SK-N-SH (cell line): Measurements from ENCODE around the gene RAC3.

ENCODE experiments used
- FOXJ3 ChIP-seq: sonication (generic); formaldehyde crosslinking; IDR thresholded peaks from 2 replicates; pipeline ENCODE4 v1.5.1; 2020; ENCODE audit warnings: mild to moderate bottlenecking, missing genetic modification reagents
- JUND ChIP-seq: IDR thresholded peaks from 2 replicates; pipeline ENCODE4 v1.4.0; 2012
- NRF1 ChIP-seq: IDR thresholded peaks from 2 replicates; pipeline ENCODE4 v1.6.1; 2012; ENCODE audit warnings: low read depth, mild to moderate bottlenecking, low read length
- POLR2AphosphoS5 ChIP-seq: IDR thresholded peaks from 2 replicates; pipeline ENCODE4 v1.6.1; 2012; ENCODE audit warnings: low read depth, low read length
- RAD21 ChIP-seq: IDR thresholded peaks from 2 replicates; pipeline ENCODE4 v1.6.1; 2012; ENCODE audit warnings: mild to moderate bottlenecking, low read length
- SIN3A ChIP-seq: IDR thresholded peaks from 2 replicates; pipeline ENCODE4 v1.6.1; 2012; ENCODE audit warnings: low read depth, mild to moderate bottlenecking, low read length, moderate library complexity, borderline replicate concordance
- TAF1 ChIP-seq: IDR thresholded peaks from 2 replicates; pipeline ENCODE4 v1.6.1; 2012; ENCODE audit warnings: low read depth, mild to moderate bottlenecking, low read length, moderate library complexity, borderline replicate concordance
- TF ChIP-seq, protein P1 (sequence below): fragments of 200-600 bp; sonication (generic); IDR thresholded peaks from 2 replicates; pipeline ENCODE4 v1.6.1; 2017; ENCODE audit warnings: antibody characterized with exemption, mild to moderate bottlenecking, moderate library complexity
- TF ChIP-seq, protein P2 (sequence below): IDR thresholded peaks from 2 replicates; pipeline ENCODE4 v1.6.1; 2012; ENCODE audit warnings: mild to moderate bottlenecking, low read depth, low read length, moderate library complexity
- TF ChIP-seq, protein P3 (sequence below): fragments of 150-350 bp; IDR thresholded peaks from 2 replicates; pipeline ENCODE4 v1.6.1; 2017; ENCODE audit warnings: antibody characterized with exemption, low read length, low read depth, borderline replicate concordance
- TF ChIP-seq, protein P4 (sequence below): IDR thresholded peaks from 2 replicates; pipeline ENCODE4 v1.4.0; 2012; ENCODE audit warnings: low read depth, borderline replicate concordance

DNA sequence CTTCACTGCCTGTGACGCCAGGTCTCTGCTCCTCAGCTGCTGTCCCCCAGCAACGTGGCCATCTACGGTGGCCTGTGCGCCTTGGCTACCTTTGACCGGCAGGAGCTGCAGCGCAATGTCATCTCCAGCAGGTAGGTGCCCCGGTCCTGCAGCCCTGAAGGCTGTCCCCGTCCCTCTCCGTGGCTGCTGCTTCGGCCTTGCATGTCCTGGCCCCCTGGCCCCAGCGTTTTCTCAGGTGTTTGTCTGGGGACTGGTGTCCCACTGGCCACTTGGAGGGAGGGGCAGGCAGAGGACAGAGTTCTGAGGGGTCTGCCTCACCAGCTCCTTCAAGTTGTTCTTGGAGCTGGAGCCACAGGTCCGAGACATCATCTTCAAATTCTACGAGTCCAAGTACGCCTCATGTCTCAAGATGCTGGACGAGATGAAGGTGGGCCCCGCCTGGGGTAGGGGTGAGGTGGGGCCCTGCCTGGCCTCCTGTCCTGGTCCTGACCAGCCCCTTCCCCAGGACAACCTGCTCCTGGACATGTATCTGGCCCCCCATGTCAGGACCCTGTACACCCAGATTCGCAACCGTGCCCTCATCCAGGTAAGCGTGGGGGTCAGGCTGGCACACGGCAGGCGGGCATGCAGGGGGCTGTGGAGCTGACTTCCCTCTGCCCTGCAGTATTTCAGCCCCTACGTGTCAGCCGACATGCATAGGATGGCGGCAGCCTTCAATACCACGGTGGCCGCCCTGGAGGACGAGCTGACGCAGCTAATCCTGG lies 24.7 kb downstream of the RAC3 start:
- TF ChIP-seq, protein P1, sequence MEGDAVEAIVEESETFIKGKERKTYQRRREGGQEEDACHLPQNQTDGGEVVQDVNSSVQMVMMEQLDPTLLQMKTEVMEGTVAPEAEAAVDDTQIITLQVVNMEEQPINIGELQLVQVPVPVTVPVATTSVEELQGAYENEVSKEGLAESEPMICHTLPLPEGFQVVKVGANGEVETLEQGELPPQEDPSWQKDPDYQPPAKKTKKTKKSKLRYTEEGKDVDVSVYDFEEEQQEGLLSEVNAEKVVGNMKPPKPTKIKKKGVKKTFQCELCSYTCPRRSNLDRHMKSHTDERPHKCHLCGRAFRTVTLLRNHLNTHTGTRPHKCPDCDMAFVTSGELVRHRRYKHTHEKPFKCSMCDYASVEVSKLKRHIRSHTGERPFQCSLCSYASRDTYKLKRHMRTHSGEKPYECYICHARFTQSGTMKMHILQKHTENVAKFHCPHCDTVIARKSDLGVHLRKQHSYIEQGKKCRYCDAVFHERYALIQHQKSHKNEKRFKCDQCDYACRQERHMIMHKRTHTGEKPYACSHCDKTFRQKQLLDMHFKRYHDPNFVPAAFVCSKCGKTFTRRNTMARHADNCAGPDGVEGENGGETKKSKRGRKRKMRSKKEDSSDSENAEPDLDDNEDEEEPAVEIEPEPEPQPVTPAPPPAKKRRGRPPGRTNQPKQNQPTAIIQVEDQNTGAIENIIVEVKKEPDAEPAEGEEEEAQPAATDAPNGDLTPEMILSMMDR: no peak
- TF ChIP-seq POLR2AphosphoS5 (no peak; the same call in none of the 2 replicates), RAD21 (no peak), NRF1 (no peak), FOXJ3 (no peak), JUND (no peak), SIN3A (no peak), TAF1 (no peak)
- TF ChIP-seq, protein P2, sequence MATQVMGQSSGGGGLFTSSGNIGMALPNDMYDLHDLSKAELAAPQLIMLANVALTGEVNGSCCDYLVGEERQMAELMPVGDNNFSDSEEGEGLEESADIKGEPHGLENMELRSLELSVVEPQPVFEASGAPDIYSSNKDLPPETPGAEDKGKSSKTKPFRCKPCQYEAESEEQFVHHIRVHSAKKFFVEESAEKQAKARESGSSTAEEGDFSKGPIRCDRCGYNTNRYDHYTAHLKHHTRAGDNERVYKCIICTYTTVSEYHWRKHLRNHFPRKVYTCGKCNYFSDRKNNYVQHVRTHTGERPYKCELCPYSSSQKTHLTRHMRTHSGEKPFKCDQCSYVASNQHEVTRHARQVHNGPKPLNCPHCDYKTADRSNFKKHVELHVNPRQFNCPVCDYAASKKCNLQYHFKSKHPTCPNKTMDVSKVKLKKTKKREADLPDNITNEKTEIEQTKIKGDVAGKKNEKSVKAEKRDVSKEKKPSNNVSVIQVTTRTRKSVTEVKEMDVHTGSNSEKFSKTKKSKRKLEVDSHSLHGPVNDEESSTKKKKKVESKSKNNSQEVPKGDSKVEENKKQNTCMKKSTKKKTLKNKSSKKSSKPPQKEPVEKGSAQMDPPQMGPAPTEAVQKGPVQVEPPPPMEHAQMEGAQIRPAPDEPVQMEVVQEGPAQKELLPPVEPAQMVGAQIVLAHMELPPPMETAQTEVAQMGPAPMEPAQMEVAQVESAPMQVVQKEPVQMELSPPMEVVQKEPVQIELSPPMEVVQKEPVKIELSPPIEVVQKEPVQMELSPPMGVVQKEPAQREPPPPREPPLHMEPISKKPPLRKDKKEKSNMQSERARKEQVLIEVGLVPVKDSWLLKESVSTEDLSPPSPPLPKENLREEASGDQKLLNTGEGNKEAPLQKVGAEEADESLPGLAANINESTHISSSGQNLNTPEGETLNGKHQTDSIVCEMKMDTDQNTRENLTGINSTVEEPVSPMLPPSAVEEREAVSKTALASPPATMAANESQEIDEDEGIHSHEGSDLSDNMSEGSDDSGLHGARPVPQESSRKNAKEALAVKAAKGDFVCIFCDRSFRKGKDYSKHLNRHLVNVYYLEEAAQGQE: no peak
- TF ChIP-seq, protein P3, sequence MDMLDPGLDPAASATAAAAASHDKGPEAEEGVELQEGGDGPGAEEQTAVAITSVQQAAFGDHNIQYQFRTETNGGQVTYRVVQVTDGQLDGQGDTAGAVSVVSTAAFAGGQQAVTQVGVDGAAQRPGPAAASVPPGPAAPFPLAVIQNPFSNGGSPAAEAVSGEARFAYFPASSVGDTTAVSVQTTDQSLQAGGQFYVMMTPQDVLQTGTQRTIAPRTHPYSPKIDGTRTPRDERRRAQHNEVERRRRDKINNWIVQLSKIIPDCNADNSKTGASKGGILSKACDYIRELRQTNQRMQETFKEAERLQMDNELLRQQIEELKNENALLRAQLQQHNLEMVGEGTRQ: no peak
- TF ChIP-seq, protein P4, sequence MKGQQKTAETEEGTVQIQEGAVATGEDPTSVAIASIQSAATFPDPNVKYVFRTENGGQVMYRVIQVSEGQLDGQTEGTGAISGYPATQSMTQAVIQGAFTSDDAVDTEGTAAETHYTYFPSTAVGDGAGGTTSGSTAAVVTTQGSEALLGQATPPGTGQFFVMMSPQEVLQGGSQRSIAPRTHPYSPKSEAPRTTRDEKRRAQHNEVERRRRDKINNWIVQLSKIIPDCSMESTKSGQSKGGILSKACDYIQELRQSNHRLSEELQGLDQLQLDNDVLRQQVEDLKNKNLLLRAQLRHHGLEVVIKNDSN: no peak
